OCI-LY1 (cell line): Measurements from ENCODE around the gene LCT.

Experiments
- H2AFZ ChIP-seq: fragments of 200-600 bp; sonication (generic), shearing (Covaris generic); 2 replicates; pipeline ENCODE4 v1.6.0; 2014; ENCODE audit warnings: antibody characterized with exemption, mild to moderate bottlenecking, low read length
- H3F3A ChIP-seq: fragments of 200-600 bp; sonication (generic), shearing (Covaris generic); 2 replicates; pipeline ENCODE4 v1.6.0; 2014; ENCODE audit warnings: mild to moderate bottlenecking, antibody characterized with exemption, low read length, moderate library complexity; ENCODE audit not compliant: insufficient read depth
- H3K27ac ChIP-seq: fragments of 200-600 bp; sonication (generic); 2 replicates; pipeline ENCODE4 v1.5.1; 2014; ENCODE audit warnings: low read length, mixed run types, mild to moderate bottlenecking, low read depth; ENCODE audit not compliant: poor library complexity, severe bottlenecking
- H3K27me3 ChIP-seq: fragments of 200-600 bp; sonication (generic); 2 replicates; pipeline ENCODE4 v1.6.0; 2014; ENCODE audit warnings: antibody characterized with exemption, mild to moderate bottlenecking, low read length, moderate library complexity; ENCODE audit not compliant: insufficient read depth
- H3K36me3 ChIP-seq: fragments of 200-600 bp; sonication (generic); 2 replicates; pipeline ENCODE4 v1.6.1; 2014; ENCODE audit warnings: mild to moderate bottlenecking, antibody characterized with exemption, low read length, moderate library complexity, mixed read lengths; ENCODE audit not compliant: insufficient read depth
- H3K4me1 ChIP-seq: fragments of 200-600 bp; sonication (generic); 2 replicates; pipeline ENCODE4 v1.5.1; 2014; ENCODE audit warnings: mild to moderate bottlenecking, low read length, moderate library complexity; ENCODE audit not compliant: insufficient read depth, severe bottlenecking
- H3K4me2 ChIP-seq: fragments of 200-600 bp; sonication (generic), shearing (Covaris generic); 2 replicates; pipeline ENCODE4 v1.6.1; 2014; ENCODE audit warnings: low read length
- H3K4me3 ChIP-seq: fragments of 200-600 bp; sonication (generic); 2 replicates; pipeline ENCODE4 v1.5.1; 2014; ENCODE audit warnings: low read length, low read depth, mild to moderate bottlenecking, mixed read lengths; ENCODE audit not compliant: poor library complexity, severe bottlenecking
- H3K79me2 ChIP-seq: fragments of 200-600 bp; shearing (Covaris generic); 2 replicates; pipeline ENCODE4 v1.6.1; 2016; ENCODE audit warnings: mixed run types, low read length, mixed read lengths; ENCODE audit not compliant: insufficient read depth
- H3K9ac ChIP-seq: fragments of 200-600 bp; sonication (generic), shearing (Covaris generic); 2 replicates; pipeline ENCODE4 v1.6.1; 2014; ENCODE audit warnings: mild to moderate bottlenecking, low read length, mixed read lengths
- H3K9me2 ChIP-seq: fragments of 200-600 bp; sonication (generic), shearing (Covaris generic); 2 replicates; pipeline ENCODE4 v1.6.1; 2014; ENCODE audit warnings: low read depth, mild to moderate bottlenecking, low read length, mixed read lengths
- H3K9me3 ChIP-seq: fragments of 200-600 bp; shearing (Covaris generic); 2 replicates; pipeline ENCODE4 v1.6.1; 2014; ENCODE audit warnings: low read length, mixed read lengths
- H4K20me1 ChIP-seq: fragments of 200-600 bp; sonication (generic), shearing (Covaris generic); 2 replicates; pipeline ENCODE4 v1.6.0; 2016; ENCODE audit warnings: mild to moderate bottlenecking, low read length; ENCODE audit not compliant: insufficient read depth
- CTCF ChIP-seq: fragments of 200-600 bp; sonication (generic), shearing (Covaris generic); IDR thresholded peaks from 2 replicates; pipeline ENCODE4 v1.5.1; 2017; ENCODE audit warnings: mild to moderate bottlenecking, antibody characterized with exemption, low read length, moderate library complexity, mixed read lengths
- EZH2 ChIP-seq: fragments of 200-600 bp; sonication (generic), shearing (Covaris generic); IDR thresholded peaks from 2 replicates; pipeline ENCODE4 v1.8.0; 2017; ENCODE audit warnings: borderline replicate concordance, mixed run types, mild to moderate bottlenecking, antibody characterized with exemption, low read length, moderate library complexity, mixed read lengths

LCT gene

GRCh38 chr2:135839713-135840112 lies 2.7 kb upstream of the LCT start:
- Histone ChIP-seq H3K4me2 (no peak overlapping the region), H3K9me3 (no peaks in the 10 kb centered on the region), H3K27ac (no peak overlapping the region), H3K27me3 (no peaks in the 10 kb centered on the region), H3K4me3 (no peak overlapping the region), H3K36me3 (peaks cover 56% of the 10 kb centered on the region), H4K20me1 (no peaks in the 10 kb centered on the region), H3K9ac (no peak overlapping the region), H3F3A (no peaks in the 10 kb centered on the region; the same call in 1 of the 2 replicates), H2AFZ (no peak overlapping the region), H3K4me1 (no peaks in the 10 kb centered on the region), H3K9me2 (no peaks in the 10 kb centered on the region), H3K79me2 (no peaks in the 10 kb centered on the region)
- TF ChIP-seq CTCF = no peak
- TF ChIP-seq EZH2 = no peak

GRCh38 chr2:135838502-135838901 lies 1.5 kb upstream of the LCT start:
- Histone ChIP-seq H4K20me1 (no peaks in the 10 kb centered on the region), H3K4me3 (no peak overlapping the region), H3K9me3 (no peaks in the 10 kb centered on the region), H3K79me2 (no peaks in the 10 kb centered on the region), H3K4me1 (no peaks in the 10 kb centered on the region), H3K27me3 (no peaks in the 10 kb centered on the region), H3K36me3 (peaks cover 44% of the 10 kb centered on the region), H3K9me2 (no peaks in the 10 kb centered on the region), H3F3A (no peaks in the 10 kb centered on the region), H3K9ac (no peak overlapping the region), H3K4me2 (no peak overlapping the region), H2AFZ (no peak overlapping the region), H3K27ac (no peak overlapping the region)
- TF ChIP-seq CTCF (no peak), EZH2 (no peak)

GRCh38 chr2:135832891-135833290 lies 4.1 kb downstream of the LCT start:
- Histone ChIP-seq H3K36me3 (no peaks in the 10 kb centered on the region; the same call in 1 of the 2 replicates), H3K4me2 (no peak overlapping the region), H3K9me3 (no peaks in the 10 kb centered on the region), H3F3A (no peaks in the 10 kb centered on the region), H3K79me2 (no peaks in the 10 kb centered on the region), H3K9ac (no peak overlapping the region), H3K27ac (no peak overlapping the region), H2AFZ (no peak overlapping the region), H3K4me3 (no peak overlapping the region), H4K20me1 (no peaks in the 10 kb centered on the region), H3K27me3 (no peaks in the 10 kb centered on the region), H3K4me1 (no peaks in the 10 kb centered on the region), H3K9me2 (no peaks in the 10 kb centered on the region)
- TF ChIP-seq CTCF = no peak
- no peak for TF ChIP-seq EZH2
